Mesendoderm (in vitro differentiated cells): ENCODE results near the gene COL9A3. TPM values are rescaled to one million over a fixed set of nuclear protein-coding genes. Genes with fewer than 3 reads are reported as not detected.
A peak's percentile ranks its signal among the peaks of the same experiment; 100 is the strongest.

Experiments used
- DNase-seq: peaks from one replicate; pipeline ENCODE4 v3.0.0; 2013
- H2AK5ac ChIP-seq: 2 replicates; pipeline ENCODE4 v1.6.1; 2013; ENCODE audit warnings: low read length, inconsistent platforms
- H2BK120ac ChIP-seq: 2 replicates; pipeline ENCODE4 v1.6.1; 2013; ENCODE audit warnings: low read depth, mild to moderate bottlenecking, low read length, moderate library complexity, mixed read lengths
- H2BK15ac ChIP-seq: replicated peaks from 2 replicates; pipeline ENCODE4 v1.6.1; 2013; ENCODE audit warnings: low read depth, mild to moderate bottlenecking, moderate library complexity
- H2BK5ac ChIP-seq: 2 replicates; pipeline ENCODE4 v1.6.1; 2013; ENCODE audit warnings: low read length, inconsistent platforms
- H3K18ac ChIP-seq: 2 replicates; pipeline ENCODE4 v1.6.1; 2013; ENCODE audit warnings: mild to moderate bottlenecking, low read length, mixed read lengths
- H3K23ac ChIP-seq: one replicate; pipeline ENCODE4 v1.6.1; 2013; ENCODE audit warnings: low read length
- H3K27ac ChIP-seq: 2 replicates; pipeline ENCODE4 v1.5.1; 2013; ENCODE audit warnings: low read depth, mild to moderate bottlenecking, inconsistent platforms, low read length, moderate library complexity
- H3K27me3 ChIP-seq: 2 replicates; pipeline ENCODE4 v1.6.1; 2013; ENCODE audit warnings: low read length, control low read depth, mild to moderate bottlenecking, inconsistent platforms; ENCODE audit not compliant: insufficient read depth, poor library complexity
- H3K36me3 ChIP-seq: 2 replicates; pipeline ENCODE4 v1.6.1; 2013; ENCODE audit warnings: low read length, inconsistent platforms; ENCODE audit not compliant: control insufficient read depth, insufficient read depth
- H3K4ac ChIP-seq: one replicate; pipeline ENCODE4 v1.6.1; 2013; ENCODE audit warnings: low read depth, mild to moderate bottlenecking, low read length, moderate library complexity
- H3K4me1 ChIP-seq: 2 replicates; pipeline ENCODE4 v1.6.1; 2013; ENCODE audit warnings: low read depth, low read length, inconsistent platforms; ENCODE audit not compliant: control insufficient read depth
- H3K4me2 ChIP-seq: 2 replicates; pipeline ENCODE4 v1.6.1; 2013; ENCODE audit warnings: low read length
- H3K4me3 ChIP-seq: 2 replicates; pipeline ENCODE4 v1.5.1; 2013; ENCODE audit warnings: mild to moderate bottlenecking, low read length
- H3K56ac ChIP-seq: one replicate; pipeline ENCODE4 v1.6.1; 2013; ENCODE audit warnings: low read length
- H3K79me1 ChIP-seq: 2 replicates; pipeline ENCODE4 v1.6.1; 2013; ENCODE audit warnings: low read length, inconsistent platforms
- H3K79me2 ChIP-seq: 2 replicates; pipeline ENCODE4 v1.6.1; 2013; ENCODE audit warnings: mild to moderate bottlenecking, low read length; ENCODE audit not compliant: control insufficient read depth, insufficient read depth
- H3K9ac ChIP-seq: 2 replicates; pipeline ENCODE4 v1.6.1; 2013; ENCODE audit warnings: low read length, inconsistent platforms
- H4K5ac ChIP-seq: one replicate; pipeline ENCODE4 v1.6.1; 2013; ENCODE audit warnings: low read length
- H4K8ac ChIP-seq: one replicate; pipeline ENCODE4 v1.6.1; 2013; ENCODE audit warnings: low read depth, mild to moderate bottlenecking, control low read depth, low read length, moderate library complexity
- WGBS: extraction: QIAGEN DNeasy Blood & Tissue Kit; methylation state at CpG from one replicate; pipeline ENCODE4 v1.1.7; 2013; ENCODE audit warnings: low lambda C conversion rate, missing lambda C conversion rate; ENCODE audit not compliant: insufficient coverage; ENCODE audit errors: extremely low coverage; 5-methylcytosine and 5-hydroxymethylcytosine counted together
- polyA plus RNA-seq, 2 experiments: library from polyadenylated mRNA; stranded (reverse); fragments of 200-250 nt; gene quantifications; one replicate each; pipeline ENCODE4 v1.2.3, GENCODE V29; 2013

The COL9A3 gene
- polyA plus RNA-seq (2013, experiment 1 of 2) = 45.6 TPM
- polyA plus RNA-seq (2013, experiment 2 of 2) = 45.1 TPM

- no peaks in the 10 kb centered on the region for H3K79me1 ChIP-seq
- H3K4me2 ChIP-seq = peak within 1 kb of the TSS; percentile 30
- H3K4me1 ChIP-seq = peaks cover 2% of the 10 kb centered on the region
- peak within 1 kb of the TSS; percentile 80 for H3K27ac ChIP-seq
- no peaks in the 10 kb centered on the region for H3K36me3 ChIP-seq
- peak within 1 kb of the TSS; percentile 72 for H3K9ac ChIP-seq
- H4K8ac ChIP-seq = no peak within 1 kb of the TSS
- H3K79me2 ChIP-seq = no peaks in the 10 kb centered on the region
- H3K27me3 ChIP-seq = no peaks in the 10 kb centered on the region
- H4K5ac ChIP-seq = no peak within 1 kb of the TSS
- H2AK5ac ChIP-seq = no peak within 1 kb of the TSS
- peak within 1 kb of the TSS; percentile 95 for H3K18ac ChIP-seq
- peak within 1 kb of the TSS; percentile 86 for H3K23ac ChIP-seq
- no CpG with 5 or more reads among the region's 108 CpGs for WGBS
- H3K56ac ChIP-seq = peak within 1 kb of the TSS; percentile 86
- H2BK120ac ChIP-seq = peak within 1 kb of the TSS; percentile 97
- peak; percentile 49 for DNase-seq
- H3K4ac ChIP-seq = peak within 1 kb of the TSS; percentile 87
- H2BK5ac ChIP-seq = no peak within 1 kb of the TSS
- H3K4me3 ChIP-seq = peak within 1 kb of the TSS; percentile 5
- no peak within 1 kb of the TSS for H2BK15ac ChIP-seq
Measured at GRCh38 chr20:62816884-62817873, at the start of gene COL9A3. Gene COL9A3 (plus strand): TSS chr20:62817050. CDS start chr20:62817065, 15 bp downstream.

GRCh38 chr20:62768234-62768546, 48.7 kb upstream of the COL9A3 start:
- Histone ChIP-seq H3K23ac (no peak overlapping the region), H2BK120ac (no peak overlapping the region), H3K4me1 (no peaks in the 10 kb centered on the region), H3K79me1 (no peaks in the 10 kb centered on the region), H3K27ac (no peak overlapping the region), H4K5ac (no peak overlapping the region), H3K9ac (no peak overlapping the region), H3K56ac (no peak overlapping the region), H2BK15ac (no peak overlapping the region), H3K4me3 (no peak overlapping the region), H2BK5ac (no peak overlapping the region), H2AK5ac (no peak overlapping the region), H3K27me3 (no peaks in the 10 kb centered on the region), H4K8ac (no peak overlapping the region), H3K4me2 (no peak overlapping the region), H3K36me3 (no peaks in the 10 kb centered on the region), H3K79me2 (no peaks in the 10 kb centered on the region), H3K18ac (no peak overlapping the region), H3K4ac (no peak overlapping the region)
- DNase-seq = no peak
- WGBS = no CpG with 5 or more reads among the region's 8 CpGs

GRCh38 chr20:62768551-62769287, 48.1 kb upstream of the COL9A3 start:
- H3K4me1 ChIP-seq = no peaks in the 10 kb centered on the region
- no peak overlapping the region for H3K18ac ChIP-seq
- H3K56ac ChIP-seq = no peak overlapping the region
- H4K5ac ChIP-seq = no peak overlapping the region
- H2AK5ac ChIP-seq = no peak overlapping the region
- no peak overlapping the region for H3K27ac ChIP-seq
- H4K8ac ChIP-seq = no peak overlapping the region
- H3K4ac ChIP-seq = no peak overlapping the region
- no peak for DNase-seq
- no peak overlapping the region for H2BK120ac ChIP-seq
- H2BK5ac ChIP-seq = no peak overlapping the region
- no peaks in the 10 kb centered on the region for H3K79me1 ChIP-seq
- H3K27me3 ChIP-seq = no peaks in the 10 kb centered on the region
- WGBS = no CpG with 5 or more reads among the region's 21 CpGs
- no peak overlapping the region for H3K4me3 ChIP-seq
- no peaks in the 10 kb centered on the region for H3K79me2 ChIP-seq
- H2BK15ac ChIP-seq = no peak overlapping the region
- no peak overlapping the region for H3K23ac ChIP-seq
- H3K9ac ChIP-seq = no peak overlapping the region
- H3K36me3 ChIP-seq = no peaks in the 10 kb centered on the region
- H3K4me2 ChIP-seq = no peak overlapping the region

- H3K18ac ChIP-seq = no peak overlapping the region
- H2BK5ac ChIP-seq = no peak overlapping the region
- DNase-seq = no peak
- no peak overlapping the region for H3K9ac ChIP-seq
- H3K4me1 ChIP-seq = no peaks in the 10 kb centered on the region
- H3K4ac ChIP-seq = no peak overlapping the region
- H4K5ac ChIP-seq = no peak overlapping the region
- no peaks in the 10 kb centered on the region for H3K27me3 ChIP-seq
- H4K8ac ChIP-seq = no peak overlapping the region
- H3K79me1 ChIP-seq = no peaks in the 10 kb centered on the region
- H3K4me2 ChIP-seq = no peak overlapping the region
- H3K36me3 ChIP-seq = no peaks in the 10 kb centered on the region
- H2BK15ac ChIP-seq = no peak overlapping the region
- H2BK120ac ChIP-seq = no peak overlapping the region
- H3K79me2 ChIP-seq = no peaks in the 10 kb centered on the region
- H3K56ac ChIP-seq = no peak overlapping the region
- no CpG with 5 or more reads among the region's 16 CpGs for WGBS
- no peak overlapping the region for H3K27ac ChIP-seq
- H3K23ac ChIP-seq = no peak overlapping the region
- H3K4me3 ChIP-seq = no peak overlapping the region
- no peak overlapping the region for H2AK5ac ChIP-seq
Measured at GRCh38 chr20:62769346-62770071, 47.3 kb upstream of the COL9A3 start.

- Histone ChIP-seq H3K27me3 (no peaks in the 10 kb centered on the region), H3K36me3 (no peaks in the 10 kb centered on the region), H2AK5ac (no peak overlapping the region), H3K9ac (no peak overlapping the region), H3K4me3 (no peak overlapping the region), H2BK15ac (no peak overlapping the region), H3K79me2 (no peaks in the 10 kb centered on the region), H4K8ac (no peak overlapping the region), H3K79me1 (no peaks in the 10 kb centered on the region), H3K27ac (no peak overlapping the region), H3K56ac (no peak overlapping the region), H2BK5ac (no peak overlapping the region), H3K4me2 (no peak overlapping the region), H3K18ac (no peak overlapping the region), H3K4ac (no peak overlapping the region), H4K5ac (no peak overlapping the region), H3K23ac (no peak overlapping the region), H2BK120ac (no peak overlapping the region), H3K4me1 (no peaks in the 10 kb centered on the region)
- no peak for DNase-seq
- no CpG with 5 or more reads among the region's 20 CpGs for WGBS
Measured at GRCh38 chr20:62770111-62770910, 46.5 kb upstream of the COL9A3 start.
